ENCODE results near the gene ARHGAP1. TPM values are rescaled to one million over a fixed set of nuclear protein-coding genes. Genes with fewer than 3 reads are reported as not detected.

ARHGAP1 gene
- total RNA-seq, 2 experiments from 2014 or later, result 40.2 to 50.0 TPM

- H3K27me3 Mint-ChIP-seq, result no peaks in the 10 kb centered on the region
- peaks cover 25% of the 10 kb centered on the region for H3K36me3 Mint-ChIP-seq (ENCODE audit: low read depth)
- H3K4me3 Mint-ChIP-seq, result peak overlapping the region; percentile 82
- ChIA-PET CTCF (interaction anchor here (0.6 to 1.5 kb wide), 7 partner anchors 10 to 349 kb away, joined by 3 to 6 read pairs (median 3); no protein-coding TSS in a partner anchor), POLR2A (interaction anchor here (0.6 to 1.3 kb wide), 5 partner anchors 15 to 548 kb away, joined by 3 to 6 read pairs (median 4); partner anchors contain the start of genes ACP2, ATG13, CSTPP1 and HARBI1)
- DNase-seq, result peak; percentile 20
- H3K27ac Mint-ChIP-seq, result peak overlapping the region; percentile 96
- ATAC-seq, result no peak
- H3K9me3 Mint-ChIP-seq (ENCODE audit: low read depth), result no peaks in the 10 kb centered on the region
- H3K4me1 Mint-ChIP-seq, result peaks cover 42% of the 10 kb centered on the region
- intact Hi-C loops (cut with DNase I, micrococcal nuclease), result loop anchor here (2.0 kb wide), 7 partner anchors 312 to 1346 kb away; partner anchors contain the start of genes ARFGAP2 (in 1 of the 2), CELF1 (in 1 of the 2), KBTBD4 (in 1 of the 2) and MTCH2 (in 1 of the 2)
Measured at GRCh38 chr11:46701078-46701654, 747 bp upstream of the ARHGAP1 start.

- ATAC-seq, result no peak
- H3K4me1 Mint-ChIP-seq, result peaks cover 42% of the 10 kb centered on the region
- no peak for DNase-seq
Measured at GRCh38 chr11:46698597-46698996, 1.8 kb downstream of the ARHGAP1 start.

GRCh38 chr11:46697723-46698122, 2.7 kb downstream of the ARHGAP1 start:
- Mint-ChIP-seq H3K4me1 (peaks cover 34% of the 10 kb centered on the region), H3K4me3 (no peak overlapping the region), H3K27me3 (no peaks in the 10 kb centered on the region), H3K36me3 (ENCODE audit: low read depth) (peaks cover 28% of the 10 kb centered on the region), H3K9me3 (ENCODE audit: low read depth) (no peaks in the 10 kb centered on the region), H3K27ac (peak overlapping the region; percentile 74)
- ChIA-PET POLR2A (interaction anchor here (0.6 kb wide), 1 partner anchor 219 kb away, joined by 9 read pairs; no protein-coding TSS in a partner anchor), CTCF (interaction anchor here (0.7 kb wide), 1 partner anchor 16 kb away, joined by 3 read pairs; no protein-coding TSS in a partner anchor)
- ATAC-seq (no peak), DNase-seq (no peak)
- intact Hi-C loops (cut with DNase I, micrococcal nuclease), result no loop called here

More at GRCh38 chr11:46698597-46698996, 1.8 kb downstream of the ARHGAP1 start:
- peak overlapping the region; percentile 59 for H3K27ac Mint-ChIP-seq
- peaks cover 34% of the 10 kb centered on the region for H3K36me3 Mint-ChIP-seq (ENCODE audit: low read depth)
- peak overlapping the region; percentile 82 for H3K4me3 Mint-ChIP-seq
- no peaks in the 10 kb centered on the region for H3K27me3 Mint-ChIP-seq
- intact Hi-C loops (cut with DNase I, micrococcal nuclease), result no loop called here
- no peaks in the 10 kb centered on the region for H3K9me3 Mint-ChIP-seq (ENCODE audit: low read depth)
- POLR2A ChIA-PET, result interaction anchor here (0.6 kb wide), 1 partner anchor 35 kb away, joined by 3 read pairs; no protein-coding TSS in a partner anchor
- CTCF ChIA-PET, result interaction anchor here (0.6 to 0.7 kb wide), 2 partner anchors 23 to 161 kb away, joined by 3 to 4 read pairs; no protein-coding TSS in a partner anchor

- no peak for ATAC-seq
- H3K27ac Mint-ChIP-seq, result peak overlapping the region; percentile 74
- ChIA-PET POLR2A (no interaction called here), CTCF (interaction anchor here (0.7 kb wide), 1 partner anchor 16 kb away, joined by 3 read pairs; no protein-coding TSS in a partner anchor)
- H3K36me3 Mint-ChIP-seq (ENCODE audit: low read depth), result peaks cover 24% of the 10 kb centered on the region
- H3K9me3 Mint-ChIP-seq (ENCODE audit: low read depth), result no peaks in the 10 kb centered on the region
- no peaks in the 10 kb centered on the region for H3K27me3 Mint-ChIP-seq
- H3K4me3 Mint-ChIP-seq, result no peak overlapping the region
- DNase-seq, result no peak
- intact Hi-C loops (cut with DNase I, micrococcal nuclease), result no loop called here
- peaks cover 30% of the 10 kb centered on the region for H3K4me1 Mint-ChIP-seq
Measured at GRCh38 chr11:46697303-46697702, 3.1 kb downstream of the ARHGAP1 start.

GRCh38 chr11:46696212-46696558, 4.2 kb downstream of the ARHGAP1 start:
- ATAC-seq (no peak), DNase-seq (no peak)
- H3K27ac Mint-ChIP-seq, result no peak overlapping the region
- ChIA-PET POLR2A (interaction anchor here (0.6 kb wide), 1 partner anchor 69 kb away, joined by 4 read pairs; no protein-coding TSS in a partner anchor), CTCF (interaction anchor here (0.7 kb wide), 1 partner anchor 33 kb away, joined by 3 read pairs; no protein-coding TSS in a partner anchor)
- H3K36me3 Mint-ChIP-seq (ENCODE audit: low read depth), result peaks cover 20% of the 10 kb centered on the region
- H3K9me3 Mint-ChIP-seq (ENCODE audit: low read depth), result no peaks in the 10 kb centered on the region
- intact Hi-C loops (cut with DNase I, micrococcal nuclease), result no loop called here
- H3K4me1 Mint-ChIP-seq, result peaks cover 21% of the 10 kb centered on the region
- no peaks in the 10 kb centered on the region for H3K27me3 Mint-ChIP-seq
- no peak overlapping the region for H3K4me3 Mint-ChIP-seq

- Mint-ChIP-seq H3K27ac (no peak overlapping the region), H3K4me3 (no peak overlapping the region), H3K27me3 (no peaks in the 10 kb centered on the region), H3K9me3 (ENCODE audit: low read depth) (no peaks in the 10 kb centered on the region), H3K4me1 (peaks cover 21% of the 10 kb centered on the region), H3K36me3 (ENCODE audit: low read depth) (peaks cover 21% of the 10 kb centered on the region)
- POLR2A ChIA-PET, result interaction anchor here (0.6 kb wide), 2 partner anchors 68 to 528 kb away, joined by 4 to 6 read pairs; no protein-coding TSS in a partner anchor
- no peak for ATAC-seq
- intact Hi-C loops (cut with DNase I, micrococcal nuclease), result no loop called here
- no peak for DNase-seq
- CTCF ChIA-PET, result interaction anchor here (0.7 kb wide), 1 partner anchor 32 kb away, joined by 3 read pairs; no protein-coding TSS in a partner anchor
Measured at GRCh38 chr11:46695345-46696211, 4.8 kb downstream of the ARHGAP1 start.

GRCh38 chr11:46694607-46695006, 5.8 kb downstream of the ARHGAP1 start:
- Mint-ChIP-seq H3K4me3 (no peak overlapping the region), H3K27ac (no peak overlapping the region), H3K27me3 (no peaks in the 10 kb centered on the region), H3K36me3 (ENCODE audit: low read depth) (peaks cover 24% of the 10 kb centered on the region), H3K9me3 (ENCODE audit: low read depth) (no peaks in the 10 kb centered on the region), H3K4me1 (peaks cover 20% of the 10 kb centered on the region)
- ChIA-PET POLR2A (interaction anchor here (0.6 kb wide), 1 partner anchor 40 kb away, joined by 3 read pairs; no protein-coding TSS in a partner anchor), CTCF (interaction anchor here (1.0 kb wide), 1 partner anchor 75 kb away, joined by 3 read pairs; no protein-coding TSS in a partner anchor)
- no peak for ATAC-seq
- DNase-seq, result no peak
- intact Hi-C loops (cut with DNase I, micrococcal nuclease), result no loop called here

GRCh38 chr11:46694072-46694471, 6.3 kb downstream of the ARHGAP1 start:
- Mint-ChIP-seq H3K36me3 (ENCODE audit: low read depth) (peaks cover 24% of the 10 kb centered on the region), H3K27me3 (no peaks in the 10 kb centered on the region), H3K9me3 (ENCODE audit: low read depth) (no peaks in the 10 kb centered on the region), H3K4me3 (no peak overlapping the region), H3K4me1 (peaks cover 17% of the 10 kb centered on the region), H3K27ac (no peak overlapping the region)
- ATAC-seq (no peak), DNase-seq (no peak)
- ChIA-PET CTCF (interaction anchor here (1.0 kb wide), 1 partner anchor 76 kb away, joined by 3 read pairs; no protein-coding TSS in a partner anchor), POLR2A (no interaction called here)
- intact Hi-C loops (cut with DNase I, micrococcal nuclease), result no loop called here

- Mint-ChIP-seq H3K4me3 (no peak overlapping the region), H3K9me3 (ENCODE audit: low read depth) (no peaks in the 10 kb centered on the region), H3K27ac (no peak overlapping the region), H3K4me1 (peaks cover 13% of the 10 kb centered on the region), H3K27me3 (no peaks in the 10 kb centered on the region), H3K36me3 (ENCODE audit: low read depth) (peaks cover 26% of the 10 kb centered on the region)
- ATAC-seq (no peak), DNase-seq (no peak)
- ChIA-PET POLR2A (no interaction called here), CTCF (no interaction called here)
- intact Hi-C loops (cut with DNase I, micrococcal nuclease), result no loop called here
Measured at GRCh38 chr11:46693597-46694012, 6.8 kb downstream of the ARHGAP1 start.

- Mint-ChIP-seq H3K4me3 (no peak overlapping the region), H3K27ac (no peak overlapping the region), H3K4me1 (peaks cover 1% of the 10 kb centered on the region), H3K27me3 (no peaks in the 10 kb centered on the region), H3K9me3 (ENCODE audit: low read depth) (no peaks in the 10 kb centered on the region), H3K36me3 (ENCODE audit: low read depth) (peaks cover 33% of the 10 kb centered on the region)
- ATAC-seq (no peak), DNase-seq (no peak)
- ChIA-PET POLR2A (interaction anchor here (0.7 kb wide), 1 partner anchor 968 kb away, joined by 12 read pairs; no protein-coding TSS in a partner anchor), CTCF (no interaction called here)
- intact Hi-C loops (cut with DNase I, micrococcal nuclease), result no loop called here
Measured at GRCh38 chr11:46692450-46692849, 8.0 kb downstream of the ARHGAP1 start.

- ATAC-seq (no peak), DNase-seq (no peak)
- H3K36me3 Mint-ChIP-seq (ENCODE audit: low read depth), result peaks cover 40% of the 10 kb centered on the region
- peak overlapping the region; percentile 5 for H3K27ac Mint-ChIP-seq
- CTCF ChIA-PET, result no interaction called here
- intact Hi-C loops (cut with DNase I, micrococcal nuclease), result no loop called here
- H3K9me3 Mint-ChIP-seq (ENCODE audit: low read depth), result no peaks in the 10 kb centered on the region
- POLR2A ChIA-PET, result interaction anchor here (0.6 kb wide), 1 partner anchor 1635 kb away, joined by 6 read pairs; no protein-coding TSS in a partner anchor
- no peaks in the 10 kb centered on the region for H3K27me3 Mint-ChIP-seq
- no peak overlapping the region for H3K4me3 Mint-ChIP-seq
- no peaks in the 10 kb centered on the region for H3K4me1 Mint-ChIP-seq
Measured at GRCh38 chr11:46690702-46691101, 9.7 kb downstream of the ARHGAP1 start.

Measured in activated CD4-positive, alpha-beta T cell treated with anti-CD3 and anti-CD28 coated beads for 36 hours (primary cell).